H1 (cell line): Measurements from ENCODE around the gene GABARAPL2.

Source experiments
- CHD2 ChIP-seq: IDR thresholded peaks from 2 replicates; pipeline ENCODE4 v1.6.1; 2012; ENCODE audit warnings: low read length, improper control_type of control experiment
- CTBP2 ChIP-seq: IDR thresholded peaks from 2 replicates; pipeline ENCODE4 v1.7.0; 2011; ENCODE audit warnings: borderline replicate concordance, mild to moderate bottlenecking, moderate library complexity, mixed read lengths, low read length; ENCODE audit not compliant: insufficient read depth, insufficient read length
- CTCF ChIP-seq, 3 experiments: IDR thresholded peaks; 1 replicate in 2 of 3; 2 replicates in 1 of 3; pipeline versions ENCODE4 v1.5.1 to v1.6.1; 2011; ENCODE audit warnings: low read length in 3 of 3, mild to moderate bottlenecking in 3 of 3, inconsistent platforms in 2 of 3, low read depth in 1 of 3, moderate library complexity in 1 of 3; ENCODE audit not compliant: insufficient read depth in 1 of 3; ENCODE audit errors: control extremely low read depth in 1 of 3
- EP300 ChIP-seq, 2 experiments: IDR thresholded peaks; 1 replicate in 1 of 2; 2 replicates in 1 of 2; pipeline ENCODE4 v1.6.1; 2011 to 2012; ENCODE audit warnings: low read depth in 2 of 2, low read length in 2 of 2, mild to moderate bottlenecking in 2 of 2, borderline replicate concordance in 1 of 2, inconsistent platforms in 1 of 2, moderate library complexity in 1 of 2
- JUND ChIP-seq: IDR thresholded peaks from 2 replicates; pipeline ENCODE4 v1.6.1; 2011; ENCODE audit warnings: mild to moderate bottlenecking, improper control_type of control experiment, low read length
- POLR2A ChIP-seq, 2 experiments: IDR thresholded peaks; 1 replicate in 1 of 2; 2 replicates in 1 of 2; pipeline ENCODE4 v1.6.1; 2011; ENCODE audit warnings: low read depth in 2 of 2, low read length in 2 of 2, mild to moderate bottlenecking in 2 of 2; ENCODE audit errors: control extremely low read depth in 1 of 2
- RFX5 ChIP-seq: IDR thresholded peaks from 2 replicates; pipeline ENCODE4 v1.6.1; 2011; ENCODE audit warnings: low read depth, low read length, improper control_type of control experiment, borderline replicate concordance
- SIRT6 ChIP-seq: IDR thresholded peaks from one replicate; pipeline ENCODE4 v1.7.1; 2012; ENCODE audit warnings: low read length, inconsistent platforms
- SIX5 ChIP-seq: IDR thresholded peaks from 2 replicates; pipeline ENCODE4 v1.6.1; 2011; ENCODE audit warnings: mild to moderate bottlenecking, low read depth, low read length
- USF2 ChIP-seq: IDR thresholded peaks from 2 replicates; pipeline ENCODE4 v1.6.1; 2011; ENCODE audit warnings: low read length, improper control_type of control experiment

- no peak for TF ChIP-seq RFX5
- TF ChIP-seq CTCF (IDR thresholded peaks at IDR 0.05; ENCODE audit: control extremely low read depth in 1 of 3, insufficient read depth in 1 of 3, low read depth in 1 of 3, low read length in 3 of 3): peak in 2 of 3 experiments; percentile 32 to 36; a peak in 2 of 4 replicates
- TF ChIP-seq USF2: no peak
- TF ChIP-seq SIRT6: no peak
- no peak for TF ChIP-seq CHD2
- no peak for TF ChIP-seq POLR2A (IDR thresholded peaks at IDR 0.05; ENCODE audit: control extremely low read depth in 1 of 2, low read depth in 2 of 2, low read length in 2 of 2)
- no peak for TF ChIP-seq JUND
- no peak for TF ChIP-seq EP300 (IDR thresholded peaks at IDR 0.05; ENCODE audit: borderline replicate concordance in 1 of 2, low read depth in 2 of 2, low read length in 2 of 2)
- TF ChIP-seq SIX5: no peak
- no peak for TF ChIP-seq CTBP2
These were observed 54.9 kb downstream of the GABARAPL2 start for GRCh38 chr16:75621170-75621477.
